NCI-H69 (cell line): ENCODE results near the gene ANKRD18A.
A peak's percentile ranks its signal among the peaks of the same experiment; 100 is the strongest.

Experiments
- DNase-seq: peaks from one replicate; lab custom pipeline; 2025; lab: John Stamatoyannopoulos, UW

Gene ANKRD18A

GRCh38 chr9:38620483-38621433, at the start of gene ANKRD18A:
Gene ANKRD18A (minus strand): TSS chr9:38620596. CDS start chr9:38620285, 311 bp downstream.
- DNase-seq, result peak; percentile 95

- DNase-seq, result no peak
Measured at GRCh38 chr9:38668791-38669466, 48.5 kb upstream of the ANKRD18A start.

- peak; percentile 39 for DNase-seq
Measured at GRCh38 chr9:38662763-38663593, 42.6 kb upstream of the ANKRD18A start.

GRCh38 chr9:38659538-38659937, 39.1 kb upstream of the ANKRD18A start:
- no peak for DNase-seq

GRCh38 chr9:38656896-38657295, 36.5 kb upstream of the ANKRD18A start:
- no peak for DNase-seq

- DNase-seq, result no peak
Measured at GRCh38 chr9:38652486-38652885, 32.1 kb upstream of the ANKRD18A start.

GRCh38 chr9:38652044-38652443, 31.6 kb upstream of the ANKRD18A start:
- DNase-seq, result no peak

GRCh38 chr9:38651400-38652042, 31.1 kb upstream of the ANKRD18A start:
- no peak for DNase-seq

GRCh38 chr9:38650564-38650963, 30.2 kb upstream of the ANKRD18A start:
- DNase-seq, result no peak

- no peak for DNase-seq
Measured at GRCh38 chr9:38649731-38650363, 29.5 kb upstream of the ANKRD18A start.

- no peak for DNase-seq
Measured at GRCh38 chr9:38644601-38645000, 24.2 kb upstream of the ANKRD18A start.

- no peak for DNase-seq
Measured at GRCh38 chr9:38643815-38644173, 23.4 kb upstream of the ANKRD18A start.

GRCh38 chr9:38642951-38643814, 22.8 kb upstream of the ANKRD18A start:
- no peak for DNase-seq

- DNase-seq, result peak; percentile 80
Measured at GRCh38 chr9:38641985-38642864, 21.8 kb upstream of the ANKRD18A start.

GRCh38 chr9:38641142-38641541, 20.7 kb upstream of the ANKRD18A start:
- no peak for DNase-seq

- DNase-seq, result no peak
Measured at GRCh38 chr9:38639577-38639940, 19.2 kb upstream of the ANKRD18A start.

GRCh38 chr9:38638881-38639576, 18.6 kb upstream of the ANKRD18A start:
- no peak for DNase-seq

- DNase-seq, result no peak
Measured at GRCh38 chr9:38634315-38634714, 13.9 kb upstream of the ANKRD18A start.

- DNase-seq, result no peak
Measured at GRCh38 chr9:38629511-38629910, 9.1 kb upstream of the ANKRD18A start.
